Cerebellar nuclear complex (tissue), 1 donor: ENCODE results near the gene RAD51AP1.

Source experiments
- DNase-seq, 2 experiments: peaks; one replicate each; lab custom pipeline; 2025; lab: John Stamatoyannopoulos, UW

Gene RAD51AP1

DNA sequence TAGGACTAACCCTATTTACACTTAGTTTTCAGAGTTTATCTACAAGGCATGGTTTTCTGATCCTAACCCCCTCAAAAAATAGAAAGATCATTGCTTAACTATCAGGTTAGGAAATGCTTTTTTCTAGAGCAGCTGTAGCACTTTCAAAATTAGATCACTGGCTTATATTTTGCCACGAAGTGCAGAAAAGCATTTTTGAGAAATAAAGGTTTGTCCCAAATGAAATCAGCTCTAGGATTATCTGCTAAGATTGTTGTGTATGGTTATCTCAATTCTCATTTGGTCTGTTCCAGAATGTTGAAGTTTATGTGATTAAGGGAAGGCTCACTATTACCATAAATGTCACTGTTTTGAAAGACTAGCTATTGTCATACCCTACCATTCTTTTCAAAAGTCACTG lies 13.5 kb downstream of the RAD51AP1 start:
- no peak for DNase-seq

DNA sequence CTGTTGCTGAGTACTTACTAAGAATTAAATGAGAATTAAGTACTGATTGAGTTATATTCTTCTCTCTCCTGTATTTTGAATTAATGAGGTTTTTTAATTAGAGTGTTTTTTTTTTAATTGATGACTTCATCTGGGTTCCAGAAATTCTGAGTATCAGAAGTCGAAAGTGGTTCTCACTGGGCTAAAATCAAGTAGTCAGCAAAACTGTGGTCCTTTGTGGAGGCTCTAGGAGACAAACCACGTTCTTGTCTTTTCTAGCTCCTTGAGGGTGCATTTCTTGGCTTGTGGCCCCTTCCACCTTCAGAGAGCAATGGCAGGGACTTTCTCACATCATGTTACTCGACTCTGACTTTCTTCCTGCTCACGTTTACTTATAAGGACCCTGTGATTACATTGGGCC lies 15.3 kb downstream of the RAD51AP1 start:
- DNase-seq = no peak

DNA sequence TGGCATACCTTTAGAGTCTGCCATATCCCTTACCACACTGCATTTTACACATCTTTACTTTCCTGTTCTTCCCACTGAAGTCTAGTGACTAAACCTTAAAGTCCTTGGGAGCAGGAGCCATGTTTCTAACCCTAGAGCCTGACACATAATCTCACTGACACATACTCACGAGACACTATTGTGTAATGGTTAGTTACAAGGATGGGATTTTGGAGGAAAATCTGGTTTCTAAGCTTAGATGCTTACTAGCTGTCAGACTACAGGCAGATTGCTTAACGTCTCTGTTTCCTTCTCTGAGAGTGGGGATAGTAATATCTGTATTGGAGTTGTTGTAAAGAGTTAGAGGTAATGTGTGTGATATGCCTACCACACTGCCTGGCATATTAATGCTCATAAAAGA lies 17.1 kb downstream of the RAD51AP1 start:
- DNase-seq = no peak

DNA sequence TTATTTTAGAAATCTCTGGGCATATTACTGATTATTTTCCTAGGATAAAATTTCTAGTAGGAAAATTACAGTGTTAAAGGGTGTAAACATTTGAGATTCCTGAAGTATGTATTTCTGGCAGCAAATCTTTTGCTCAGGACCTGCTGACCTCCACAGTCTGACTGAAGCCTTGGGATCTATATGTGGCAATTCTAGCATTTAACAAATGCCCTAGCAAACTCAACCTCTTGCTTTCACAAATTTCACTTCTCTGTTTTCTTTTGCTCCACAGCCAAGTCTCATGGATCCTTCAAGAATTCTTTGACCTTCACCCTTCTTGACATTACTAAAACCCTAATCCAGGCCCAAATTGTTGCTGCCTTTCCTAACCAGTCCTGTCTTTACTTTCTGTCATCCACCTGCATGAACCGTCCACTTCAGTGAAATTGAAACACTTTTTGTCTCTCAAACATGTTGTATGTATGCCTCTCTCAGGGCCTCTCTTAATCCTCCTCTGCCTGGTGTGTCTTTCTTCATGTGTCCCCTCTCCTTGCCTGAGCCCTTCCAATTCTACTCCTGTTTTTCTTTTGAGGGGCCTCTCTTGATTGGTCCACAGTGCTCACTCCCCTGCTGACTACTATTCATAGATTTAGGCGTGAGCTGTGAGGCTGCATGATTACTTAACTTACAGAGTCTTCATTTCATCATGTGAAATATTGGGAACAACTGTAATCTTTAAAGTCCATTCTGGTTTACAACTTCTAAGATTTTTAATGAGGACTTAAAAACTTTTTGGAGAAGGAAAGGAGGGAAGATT lies 18.2 kb downstream of the RAD51AP1 start:
- DNase-seq = no peak

DNA sequence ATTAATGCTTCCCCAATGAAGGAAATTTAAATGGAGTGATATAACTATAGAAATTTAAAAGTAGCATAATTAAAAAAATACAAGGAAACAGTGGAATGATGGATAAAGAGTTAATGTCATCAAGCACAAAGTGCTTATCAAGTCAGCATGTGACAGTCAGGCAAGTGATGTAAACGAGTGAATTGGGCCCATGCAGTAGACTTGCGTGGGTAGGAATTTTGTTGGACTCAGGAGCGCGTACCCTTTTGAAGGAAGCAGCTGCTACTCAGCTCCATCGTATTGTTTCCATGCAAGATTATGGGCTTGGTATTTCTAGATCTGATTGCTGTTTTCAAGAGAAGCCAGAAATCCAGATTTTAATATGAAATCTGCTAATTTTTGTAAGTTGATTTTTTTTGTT lies 18.9 kb downstream of the RAD51AP1 start:
- DNase-seq = no peak

DNA sequence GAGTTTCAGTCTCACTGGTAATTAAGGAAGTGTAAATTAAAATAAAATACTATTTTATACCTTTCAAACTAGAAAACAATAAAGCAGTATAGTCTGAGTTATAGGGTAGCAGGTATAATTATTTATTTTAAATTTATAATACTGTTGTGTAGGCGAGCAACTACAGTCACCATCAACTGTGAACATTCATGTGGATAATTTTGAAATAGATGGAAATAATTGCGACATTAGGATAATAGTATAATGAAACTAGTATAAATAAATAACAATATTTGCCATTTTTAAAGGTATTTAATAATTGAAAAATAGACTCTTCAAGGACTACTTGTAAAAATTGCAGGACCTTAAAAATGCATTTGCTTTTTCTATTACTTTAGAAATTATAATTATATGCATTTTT lies 19.5 kb downstream of the RAD51AP1 start:
- no peak for DNase-seq

DNA sequence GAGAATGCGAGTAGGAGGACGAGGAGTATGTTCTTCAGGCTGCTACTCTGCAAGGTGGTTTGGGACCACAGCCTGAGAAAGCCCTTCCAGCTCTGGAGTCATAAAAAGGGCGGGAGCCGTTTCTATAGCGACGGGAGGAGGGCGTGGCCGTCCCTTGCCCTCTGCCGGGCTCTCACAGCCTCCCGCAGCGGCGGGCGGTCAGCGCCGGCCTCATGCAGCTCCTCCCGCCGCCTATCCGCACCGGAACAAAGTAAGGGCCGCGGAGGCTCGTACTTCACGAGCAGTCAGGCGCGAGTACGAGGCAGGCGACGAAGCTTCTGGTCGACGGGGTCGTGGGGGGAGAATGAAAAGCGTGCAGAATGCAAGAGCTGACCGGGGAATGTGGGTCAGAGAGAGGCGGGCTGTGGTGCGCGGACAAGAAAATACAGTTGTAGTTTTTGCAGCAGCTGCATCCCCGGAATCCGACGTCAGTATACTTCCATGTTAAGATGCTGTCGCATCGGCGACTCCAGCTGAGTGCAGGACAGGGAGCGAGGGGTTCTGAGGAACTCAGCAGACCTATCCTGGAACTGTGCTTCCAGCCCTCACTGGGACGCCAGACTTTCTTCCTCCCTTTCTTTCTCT lies 23.5 kb downstream of the RAD51AP1 start, which contains the start of gene DYRK4:
DYRK4 (plus strand) TSS at position 175 of the 624 bp plus-strand sequence; CDS start at position 213, 38 bp downstream.
- DNase-seq = no peak

DNA sequence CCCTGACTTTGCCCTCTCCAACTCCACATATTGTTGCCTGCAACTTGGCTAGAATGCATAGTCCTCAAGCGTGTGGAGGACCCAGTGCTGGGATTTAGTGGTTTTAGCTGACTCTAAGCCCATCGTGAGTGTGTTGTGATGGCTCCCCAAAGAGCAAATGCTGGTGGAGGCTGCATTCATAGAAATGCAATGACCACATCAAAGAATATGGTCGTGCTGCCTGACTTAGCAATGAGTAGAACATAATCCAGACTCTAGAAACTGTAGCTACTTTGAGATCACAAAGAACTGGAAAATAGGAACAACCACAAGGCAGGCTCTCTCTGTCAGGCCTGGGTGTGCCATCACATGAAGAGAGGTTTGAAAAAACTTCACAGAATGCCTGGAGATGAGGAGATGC lies 24.6 kb downstream of the RAD51AP1 start:
- DNase-seq = no peak

DNA sequence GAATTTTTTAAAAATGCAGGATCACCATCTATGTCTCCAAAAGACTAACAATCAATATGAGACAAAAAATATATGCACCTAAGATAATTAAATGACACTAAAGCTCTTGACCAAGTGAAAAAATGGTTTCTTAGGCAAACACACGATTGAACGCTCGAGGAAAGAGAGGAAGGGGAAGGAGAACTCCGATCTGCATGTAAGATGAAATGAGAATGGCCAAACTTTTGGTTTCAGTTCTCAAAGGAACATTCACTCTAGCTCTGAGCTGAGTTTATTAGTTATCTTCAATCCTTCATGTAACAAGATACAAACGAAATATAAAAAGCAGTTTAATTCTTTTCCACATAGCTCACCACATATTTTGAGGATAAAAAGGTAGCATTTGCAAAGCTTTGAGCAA lies 26.1 kb downstream of the RAD51AP1 start:
- DNase-seq = no peak

DNA sequence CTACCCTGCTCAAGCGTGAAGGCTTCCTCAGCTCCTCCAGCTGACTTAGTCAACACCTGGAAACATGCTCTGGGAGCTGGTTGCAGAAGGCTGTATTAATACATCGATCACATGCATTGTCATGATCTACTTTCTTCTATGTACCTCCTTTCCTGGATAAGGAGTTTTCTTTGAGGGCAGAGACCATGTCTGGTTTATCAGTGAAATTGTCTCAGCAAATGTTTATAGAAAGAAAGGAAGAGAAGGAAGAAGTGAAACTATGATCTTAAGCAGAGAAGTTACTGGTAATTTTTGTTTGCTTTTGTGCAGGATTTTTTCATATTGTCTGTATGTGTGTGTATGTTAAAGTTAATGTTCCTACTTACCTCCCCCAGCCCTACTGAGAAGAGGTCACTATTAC lies 27.8 kb downstream of the RAD51AP1 start:
- no peak for DNase-seq

DNA sequence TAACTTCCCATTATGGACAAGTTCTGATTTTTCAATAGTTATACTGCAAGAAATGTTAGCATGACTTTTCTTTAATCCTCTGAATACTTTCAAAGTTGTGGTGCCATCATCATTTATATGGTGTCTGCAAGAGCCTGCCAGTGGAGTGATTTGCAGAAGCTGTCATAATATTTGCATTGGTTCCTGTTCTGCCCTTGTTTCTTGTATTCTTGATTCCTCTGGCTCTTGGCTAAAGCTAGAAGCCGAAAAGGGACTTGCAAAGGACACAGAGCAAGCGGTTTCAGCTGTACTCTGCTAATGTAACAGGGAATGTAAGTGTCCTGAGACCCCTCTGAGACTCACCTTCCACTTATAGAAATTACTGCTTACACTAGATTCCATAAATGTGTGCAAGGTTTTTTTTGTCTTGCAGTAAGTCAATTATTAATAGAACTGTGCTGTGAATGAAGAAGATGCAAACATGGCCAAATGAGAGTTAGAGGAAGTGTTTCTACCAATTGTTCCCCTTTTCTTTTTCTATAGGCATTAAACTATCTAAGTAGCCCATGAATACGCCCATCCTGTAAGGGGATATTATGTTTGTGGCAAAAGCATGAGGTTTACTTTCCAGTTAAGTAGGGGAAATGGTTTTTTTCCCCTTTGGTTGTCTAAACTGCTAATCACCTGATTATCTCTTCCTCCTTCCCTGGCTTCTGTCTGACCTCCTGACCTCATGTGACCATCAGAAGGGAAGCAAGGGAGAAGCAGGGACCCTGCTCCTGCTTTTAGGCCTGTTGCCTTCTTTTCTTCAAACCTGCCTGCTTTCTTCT lies 28.6 kb downstream of the RAD51AP1 start:
- DNase-seq = no peak

DNA sequence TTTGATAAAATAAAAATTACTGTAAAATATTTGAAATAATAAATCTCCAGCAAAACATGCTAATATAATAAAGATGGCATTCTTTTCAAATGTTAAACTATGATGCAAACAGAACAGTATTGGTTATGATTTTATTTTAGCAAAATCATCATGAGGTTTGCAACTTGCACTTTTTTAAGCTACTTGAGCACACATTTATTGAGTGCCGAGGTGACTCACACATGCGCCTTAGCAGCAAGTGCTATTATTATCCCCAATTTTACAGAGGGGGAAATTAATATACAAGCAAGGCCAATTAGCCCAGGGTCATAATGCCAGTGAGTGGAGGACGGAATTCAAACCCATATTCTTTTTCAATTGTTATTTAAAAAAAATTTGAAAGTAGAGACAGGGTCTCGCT lies 30.6 kb downstream of the RAD51AP1 start:
- DNase-seq = no peak

DNA sequence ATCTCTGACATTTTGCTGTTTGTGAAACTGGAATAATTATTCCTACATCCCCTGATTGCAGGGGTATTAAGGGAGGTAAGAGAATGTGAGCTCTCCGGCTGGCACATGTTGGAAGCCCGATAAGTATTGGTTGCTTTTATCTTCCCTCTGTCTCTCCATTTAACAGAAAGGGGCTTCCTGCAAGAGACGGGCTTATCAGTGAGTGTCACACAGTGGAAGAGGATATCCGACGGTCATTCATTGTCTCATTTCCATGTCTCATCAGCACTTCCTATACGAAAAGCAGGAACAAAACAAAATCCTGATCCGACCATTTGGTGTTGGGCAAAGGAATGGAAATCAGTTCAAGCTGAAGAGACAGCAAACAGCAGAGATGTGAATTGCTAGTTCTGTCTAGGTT lies 34.0 kb downstream of the RAD51AP1 start:
- no peak for DNase-seq

DNA sequence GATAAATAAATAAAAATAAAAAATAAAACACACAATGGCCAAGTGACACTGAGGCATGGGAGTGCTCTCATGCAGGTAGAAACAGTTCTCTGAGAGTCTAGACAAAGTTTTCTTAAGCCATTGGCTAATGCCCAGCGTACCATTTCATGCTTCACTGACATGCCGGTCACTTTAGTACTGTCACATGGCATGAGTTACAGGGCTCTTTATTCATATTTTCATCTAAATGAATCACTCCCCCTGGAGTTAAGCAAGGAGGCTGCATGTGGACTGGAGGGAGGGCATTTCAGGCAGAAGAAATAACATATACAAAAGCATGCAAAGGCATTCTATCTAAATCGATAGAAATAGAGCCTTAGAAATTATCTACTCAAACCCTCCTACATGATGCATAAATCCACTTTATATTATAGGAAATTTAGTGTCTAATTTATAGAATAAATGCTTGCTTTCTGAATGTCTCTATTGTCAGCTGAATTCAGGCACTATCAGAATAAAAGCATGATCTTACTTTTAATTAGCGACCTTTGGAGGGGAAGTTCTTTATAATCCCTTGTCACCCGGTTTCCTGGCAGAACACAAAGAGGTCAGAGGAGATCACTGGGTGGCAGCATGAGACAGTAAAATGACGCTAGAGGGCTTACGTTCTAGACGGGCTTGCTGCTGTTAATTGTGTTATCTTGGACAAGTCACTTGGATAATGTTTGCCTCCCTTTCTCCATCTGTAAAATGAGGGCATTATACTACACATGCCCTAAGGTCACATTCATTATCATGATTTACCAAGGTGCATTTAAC lies 40.8 kb downstream of the RAD51AP1 start:
- DNase-seq = no peak

DNA sequence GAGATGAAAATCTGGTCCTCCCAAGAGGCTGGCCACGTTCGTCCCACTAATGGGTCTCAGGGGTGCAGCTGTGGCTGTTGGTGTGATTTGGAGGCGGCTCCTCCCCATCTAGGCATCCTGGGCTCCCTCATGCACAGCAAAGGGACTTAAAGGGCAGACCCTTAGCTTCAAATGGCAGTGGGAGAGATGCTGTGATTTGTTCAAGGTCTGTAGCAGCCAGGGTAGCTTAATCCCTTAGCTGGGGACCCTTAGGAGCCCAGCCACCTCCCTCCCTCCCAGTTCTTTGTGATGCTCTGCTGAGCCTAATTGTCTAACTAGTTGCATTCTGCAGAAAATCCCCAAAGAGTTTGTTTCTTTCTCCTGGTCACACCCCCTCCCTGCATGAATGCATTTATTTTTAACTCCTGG lies 41.6 kb downstream of the RAD51AP1 start:
- DNase-seq = no peak

DNA sequence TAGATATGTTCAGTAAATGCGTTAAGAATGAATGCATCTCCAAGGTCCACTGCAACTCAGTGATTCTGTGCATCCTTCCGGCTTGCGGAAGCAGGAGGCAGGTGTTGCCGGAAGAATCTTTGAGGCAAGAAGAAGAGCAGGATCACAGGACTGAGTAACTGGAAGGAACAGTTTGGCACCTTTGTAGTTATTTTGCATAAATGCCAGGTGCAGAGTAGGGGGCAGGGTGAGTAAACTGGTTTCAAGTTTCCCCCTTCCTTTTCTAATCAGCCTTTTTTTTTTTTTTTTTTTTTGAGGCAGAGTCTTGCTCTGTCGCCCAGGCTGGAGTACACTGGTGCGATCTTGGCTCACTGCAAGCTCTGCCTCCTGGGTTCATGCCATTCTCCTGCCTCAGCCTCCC lies 45.6 kb downstream of the RAD51AP1 start:
- DNase-seq = no peak

DNA sequence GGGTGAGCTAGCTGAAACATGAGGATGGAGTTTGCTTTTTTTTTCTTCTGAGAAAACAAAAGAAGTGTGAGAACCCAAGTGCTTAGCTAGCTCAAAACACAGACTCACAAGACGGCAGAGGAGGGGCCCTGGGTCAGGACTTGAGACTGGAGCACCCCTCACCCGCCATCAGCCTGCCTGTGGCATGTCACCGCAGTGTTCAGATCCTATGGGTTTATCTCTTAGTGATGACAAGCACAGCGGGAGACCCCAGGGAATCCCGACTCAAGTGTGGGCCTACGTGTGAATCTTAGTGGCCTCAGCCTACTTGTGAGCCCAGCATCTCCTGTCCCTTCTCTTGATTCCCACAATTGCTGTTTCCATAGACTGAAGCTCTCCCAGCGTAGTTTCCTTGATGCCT lies 46.2 kb downstream of the RAD51AP1 start:
- no peak for DNase-seq

DNA sequence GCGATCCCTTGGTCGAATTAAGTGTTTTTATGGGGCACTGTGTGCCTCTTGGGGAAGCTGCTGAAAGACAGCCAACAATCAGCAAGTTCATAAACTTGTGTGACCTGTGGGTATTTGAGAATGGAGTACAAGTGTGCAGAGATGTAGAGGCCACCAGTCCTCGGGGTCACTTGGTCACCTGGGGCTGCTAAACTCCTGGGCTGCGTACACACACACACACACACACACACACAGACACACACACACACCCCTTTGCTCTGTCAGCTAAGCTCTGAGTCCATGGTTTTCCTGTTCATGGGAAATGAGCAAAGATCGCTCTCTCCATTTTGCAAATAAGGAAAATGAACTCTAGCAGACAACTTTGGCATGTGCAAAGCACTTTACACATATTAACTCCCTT lies 47.8 kb downstream of the RAD51AP1 start:
- DNase-seq = no peak

DNA sequence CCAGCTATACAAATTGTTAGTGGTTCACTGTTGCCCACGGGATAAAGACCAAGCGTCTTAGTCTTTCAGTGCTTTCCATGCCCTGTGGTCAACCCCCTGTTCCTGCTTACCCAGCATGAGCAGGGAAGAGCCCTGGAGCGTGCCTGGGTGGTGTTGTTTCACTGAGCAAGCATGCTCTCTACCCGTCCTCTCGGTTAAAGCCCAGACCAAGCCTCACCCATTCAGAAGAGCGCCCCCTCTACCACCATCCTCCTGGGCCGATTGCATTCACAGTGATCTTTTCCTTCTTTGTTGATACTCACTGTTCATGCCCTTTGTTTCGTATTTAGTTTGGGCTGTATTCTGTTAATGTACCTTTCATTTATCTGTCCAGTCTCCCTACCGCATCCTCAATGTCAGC lies 48.4 kb downstream of the RAD51AP1 start:
- no peak for DNase-seq

DNA sequence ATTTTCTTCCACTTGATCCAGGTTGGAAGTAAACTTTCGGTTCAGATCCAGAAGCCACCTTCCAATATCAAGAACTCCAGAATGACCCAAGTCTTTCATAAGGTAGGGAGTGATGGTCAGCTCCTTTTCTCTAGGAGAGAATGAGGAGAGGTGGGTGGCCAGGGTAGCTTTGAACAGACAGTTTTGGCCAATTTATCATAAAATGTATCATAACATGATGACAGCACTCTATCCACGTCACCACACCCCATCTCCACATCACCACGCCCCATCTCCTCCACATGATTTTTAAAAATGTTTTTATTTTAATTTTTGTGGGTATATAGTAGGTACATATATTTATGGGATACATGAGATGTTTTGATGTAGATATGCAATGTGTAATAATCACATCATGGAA lies 50.2 kb downstream of the RAD51AP1 start:
- no peak for DNase-seq

DNA sequence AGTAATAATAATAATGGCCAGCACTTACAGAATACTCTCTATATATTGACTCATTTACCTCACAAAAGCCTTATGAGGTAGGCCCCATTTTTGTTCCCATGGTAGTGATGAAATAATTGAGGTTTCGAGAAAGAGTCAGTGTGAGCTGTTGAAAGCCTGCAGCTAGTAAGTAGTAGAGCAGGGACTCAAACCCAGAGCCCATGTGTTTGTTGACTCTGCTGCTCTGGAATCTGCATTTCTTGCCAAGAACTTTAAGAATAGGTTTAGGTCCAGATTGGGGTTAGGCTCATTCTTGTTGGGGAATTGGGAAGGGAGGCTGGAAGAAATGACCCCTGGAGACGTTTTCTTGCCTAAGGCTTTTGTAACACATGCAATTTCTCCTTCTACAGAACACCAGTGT lies 51.3 kb downstream of the RAD51AP1 start:
- DNase-seq = no peak

DNA sequence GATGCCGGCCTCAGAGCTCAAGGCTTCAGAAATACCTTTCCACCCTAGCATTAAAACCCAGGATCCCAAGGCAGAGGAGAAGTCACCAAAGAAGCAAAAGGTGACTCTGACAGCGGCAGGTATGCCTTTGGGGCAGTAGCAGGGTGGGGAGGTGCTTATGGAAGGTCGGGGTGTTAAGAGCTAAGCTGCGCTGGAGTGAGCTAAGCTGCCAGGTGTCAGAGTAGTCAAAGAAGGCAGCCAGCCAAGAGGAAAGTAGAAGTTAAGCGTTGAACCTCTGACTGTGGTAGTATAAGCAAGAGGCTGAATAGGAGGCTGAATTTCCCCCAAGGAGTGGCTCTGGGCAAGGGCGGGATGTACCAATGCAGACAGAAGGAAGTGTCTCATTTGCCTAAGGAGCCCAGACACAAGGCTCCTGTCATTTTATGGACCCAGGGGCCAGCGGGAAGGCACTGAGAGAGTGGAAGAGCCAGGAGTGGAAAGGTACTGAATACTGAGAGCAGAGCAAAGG lies 52.5 kb downstream of the RAD51AP1 start:
- no peak for DNase-seq
